Testis (tissue), 2 donors: Measurements from ENCODE around the gene ZNF503.

Experiments
- CTCF ChIP-seq, 3 experiments: fragments of 450-650 bp in 2 of 3; fragments of 200-600 bp in 1 of 3; sonication (generic) in 1 of 3; IDR thresholded peaks; one replicate each; pipeline ENCODE4 v1.5.1; 2016 to 2019; ENCODE audit warnings: antibody characterized with exemption in 3 of 3, mild to moderate bottlenecking in 2 of 3, moderate library complexity in 1 of 3
- POLR2A ChIP-seq: fragments of 450-650 bp; IDR thresholded peaks from one replicate; pipeline ENCODE4 v1.6.1; 2017; ENCODE audit warnings: antibody characterized with exemption, mild to moderate bottlenecking, moderate library complexity

GRCh38 chr10:75352650-75353049, 48.9 kb downstream of the ZNF503 start:
- TF ChIP-seq CTCF (IDR thresholded peaks at IDR 0.05) (no peak), POLR2A (no peak)
